NCI-H2196 (cell line): ENCODE measurements around the gene CEP112.
A peak's percentile ranks its signal among the peaks of the same experiment; 100 is the strongest.

Experiments used
- DNase-seq: peaks from one replicate; lab custom pipeline; 2025; ENCODE audit not compliant: unreplicated experiment; lab: John Stamatoyannopoulos, UW

The CEP112 gene

GRCh38 chr17:66211047-66211810 is 19.3 kb upstream of the CEP112 start:
- no peak for DNase-seq

GRCh38 chr17:66210208-66210574 is 18.3 kb upstream of the CEP112 start:
- no peak for DNase-seq

GRCh38 chr17:66207936-66208335 is 16.0 kb upstream of the CEP112 start:
- DNase-seq = no peak

GRCh38 chr17:66203274-66204015 is 11.5 kb upstream of the CEP112 start:
- DNase-seq = no peak

- peak; percentile 49 for DNase-seq
Measured at GRCh38 chr17:66200685-66201092, 8.8 kb upstream of the CEP112 start.

GRCh38 chr17:66198242-66198641 is 6.3 kb upstream of the CEP112 start:
- DNase-seq = no peak

- no peak for DNase-seq
Measured at GRCh38 chr17:66192378-66192687, 400 bp upstream of the CEP112 start.

GRCh38 chr17:66190738-66191592 is 968 bp downstream of the CEP112 start:
- DNase-seq = no peak

- DNase-seq = no peak
Measured at GRCh38 chr17:66187718-66188117, 4.2 kb downstream of the CEP112 start.

- DNase-seq = no peak
Measured at GRCh38 chr17:66185862-66186261, 6.1 kb downstream of the CEP112 start.

GRCh38 chr17:66184392-66184791 is 7.5 kb downstream of the CEP112 start:
- no peak for DNase-seq

GRCh38 chr17:66183529-66183928 is 8.4 kb downstream of the CEP112 start:
- DNase-seq = no peak

- no peak for DNase-seq
Measured at GRCh38 chr17:66178642-66179041, 13.3 kb downstream of the CEP112 start.

GRCh38 chr17:66177048-66177447 is 14.9 kb downstream of the CEP112 start:
- peak; percentile 78 for DNase-seq

- peak; percentile 14 for DNase-seq
Measured at GRCh38 chr17:66175892-66176291, 16.0 kb downstream of the CEP112 start.

- no peak for DNase-seq
Measured at GRCh38 chr17:66172691-66173223, 19.2 kb downstream of the CEP112 start.

- no peak for DNase-seq
Measured at GRCh38 chr17:66172144-66172543, 19.8 kb downstream of the CEP112 start.

- DNase-seq = no peak
Measured at GRCh38 chr17:66171692-66172091, 20.2 kb downstream of the CEP112 start.

- no peak for DNase-seq
Measured at GRCh38 chr17:66171172-66171571, 20.8 kb downstream of the CEP112 start.

GRCh38 chr17:66169839-66170238 is 22.1 kb downstream of the CEP112 start:
- DNase-seq = no peak

- no peak for DNase-seq
Measured at GRCh38 chr17:66167189-66167815, 24.6 kb downstream of the CEP112 start.
